Colon (tissue), 2 donors: Measurements from ENCODE around the gene FBLN1.
"Not testable (repeated sequence)": the region's sequence is repeated elsewhere in the genome, so short reads cannot be mapped to it uniquely, and the experiment has no call there.

Experiments used
- FAIRE-seq: peaks from 2 replicates; lab custom pipeline; 2012; peaks lifted over from hg19 to GRCh38; lab: Jason Lieb, UNC
- donor health status: control.
- donor health status: control.

The FBLN1 gene

GRCh38 chr22:45477366-45478107, 25.1 kb upstream of the FBLN1 start:
- FAIRE-seq, result no peak

GRCh38 chr22:45478108-45478771, 24.4 kb upstream of the FBLN1 start:
- FAIRE-seq, result no peak

- FAIRE-seq, result no peak
These were observed 22.0 kb upstream of the FBLN1 start for GRCh38 chr22:45480717-45481116.

GRCh38 chr22:45481661-45482060, 21.0 kb upstream of the FBLN1 start:
- no peak for FAIRE-seq

- no peak for FAIRE-seq
These were observed 20.5 kb upstream of the FBLN1 start for GRCh38 chr22:45482169-45482568.

- no peak for FAIRE-seq
These were observed 19.4 kb upstream of the FBLN1 start for GRCh38 chr22:45483319-45483718.

GRCh38 chr22:45483918-45484499, 18.7 kb upstream of the FBLN1 start:
- no peak for FAIRE-seq

- FAIRE-seq, result no peak
These were observed 17.9 kb upstream of the FBLN1 start for GRCh38 chr22:45484742-45485141.

- no peak for FAIRE-seq
These were observed 17.4 kb upstream of the FBLN1 start for GRCh38 chr22:45485261-45485660.

GRCh38 chr22:45488764-45489370, 13.8 kb upstream of the FBLN1 start:
- FAIRE-seq, result no peak

- no peak for FAIRE-seq
These were observed 11.8 kb upstream of the FBLN1 start for GRCh38 chr22:45490836-45491235.

- no peak for FAIRE-seq
These were observed 10.8 kb upstream of the FBLN1 start for GRCh38 chr22:45491841-45492240.

GRCh38 chr22:45493286-45493771, 9.4 kb upstream of the FBLN1 start:
- FAIRE-seq, result no peak

- FAIRE-seq, result not testable (repeated sequence)
These were observed 8.4 kb upstream of the FBLN1 start for GRCh38 chr22:45494306-45494705.

GRCh38 chr22:45495616-45496015, 7.1 kb upstream of the FBLN1 start:
- not testable (repeated sequence) for FAIRE-seq

GRCh38 chr22:45496451-45496941, 6.2 kb upstream of the FBLN1 start:
- no peak for FAIRE-seq

- FAIRE-seq, result no peak
These were observed 5.1 kb upstream of the FBLN1 start for GRCh38 chr22:45497351-45498145.

GRCh38 chr22:45499746-45500145, 2.9 kb upstream of the FBLN1 start:
- no peak for FAIRE-seq

- no peak for FAIRE-seq
These were observed 550 bp downstream of the FBLN1 start for GRCh38 chr22:45503050-45503815.

- no peak for FAIRE-seq
These were observed 1.2 kb downstream of the FBLN1 start for GRCh38 chr22:45503816-45504372.
